ENCODE results near the gene DBR1. TPM values are rescaled to one million over a fixed set of nuclear protein-coding genes. Genes with fewer than 3 reads are reported as not detected.

The DBR1 gene
- 15.8 and 17.9 TPM in 2 replicates for total RNA-seq

GRCh38 chr3:138174421-138175131, at the start of gene DBR1:
TSS of gene DBR1 (minus strand) at chr3:138174921. CDS start at chr3:138174795, 126 bp downstream.

GRCh38 chr3:138187296-138188012, 12.7 kb upstream of the DBR1 start, which contains the start of gene ARMC8:
TSS of gene ARMC8 (plus strand) at chr3:138187301. CDS start at chr3:138187555, 254 bp downstream.

GRCh38 chr3:138132239-138132638, 42.5 kb downstream of the DBR1 start, which contains the start of gene A4GNT:
TSS of gene A4GNT (minus strand) at chr3:138132390. CDS start at chr3:138131256, 1,134 bp downstream.

GRCh38 chr3:138114988-138115971, 59.4 kb downstream of the DBR1 start, which contains the start of gene DZIP1L:
TSS of gene DZIP1L (minus strand) at chr3:138115608. CDS start at chr3:138103971, 11,637 bp downstream.

Other genes with a start within 250 kb of the DBR1 start
- under 0.01 TPM in 1 of 2 replicates, not detected in the other for gene CLDN18, start 164.8 kb downstream of the DBR1 start, total RNA-seq
- 32.0 and 32.9 TPM in 2 replicates for gene DZIP1L, start 59.3 kb downstream of the DBR1 start, total RNA-seq
- not detected in 2 replicates for gene A4GNT, start 42.5 kb downstream of the DBR1 start, total RNA-seq
- gene ARMC8, start 12.4 kb upstream of the DBR1 start, total RNA-seq = 45.9 and 55.7 TPM in 2 replicates
- not detected in 2 replicates for gene NME9, start 154.9 kb upstream of the DBR1 start, total RNA-seq
- gene MRAS, start 173.7 kb upstream of the DBR1 start, total RNA-seq = 37.0 and 48.0 TPM in 2 replicates

Measured in articular chondrocyte of knee joint (primary cell).